Activated CD4-positive, alpha-beta T cell treated with anti-CD3 and anti-CD28 coated beads for 36 hours (primary cell): ENCODE measurements around the gene METTL16. TPM values are rescaled to one million over a fixed set of nuclear protein-coding genes. Genes with fewer than 3 reads are reported as not detected.

Source experiments
- ATAC-seq: fragments of 200-7000 bp; cut with Tn5 transposase; one replicate; pipeline ENCODE4 v1.10.0; 2021; ENCODE audit warnings: mild to moderate bottlenecking, moderate library complexity
- CTCF ChIA-PET: fragments of 350-600 bp; sonication (Branson Sonifier 250); formaldehyde crosslinking; loops from one replicate; lab custom pipeline; 2021; ENCODE audit warnings: antibody characterized with exemption; lab: Charles Lee
- POLR2A ChIA-PET: fragments of 350-600 bp; sonication (Branson Sonifier 250); formaldehyde crosslinking; loops from one replicate; lab custom pipeline; 2021; ENCODE audit warnings: antibody characterized with exemption, inconsistent platforms; lab: Charles Lee
- DNase-seq: peaks from one replicate; pipeline ENCODE4 v3.0.0-alpha.2; 2020
- H3K27ac Mint-ChIP-seq: one replicate; pipeline ENCODE4 v1.8.0; 2021; ENCODE audit warnings: mixed read lengths
- H3K27me3 Mint-ChIP-seq: one replicate; pipeline ENCODE4 v1.8.0; 2021; ENCODE audit warnings: mixed read lengths
- H3K36me3 Mint-ChIP-seq: one replicate; pipeline ENCODE4 v1.8.0; 2021; ENCODE audit warnings: low read depth, mixed read lengths
- H3K4me1 Mint-ChIP-seq: one replicate; pipeline ENCODE4 v1.8.0; 2021; ENCODE audit warnings: mixed read lengths
- H3K4me3 Mint-ChIP-seq: one replicate; pipeline ENCODE4 v1.8.0; 2021; ENCODE audit warnings: mild to moderate bottlenecking, moderate library complexity, mixed read lengths
- H3K9me3 Mint-ChIP-seq: one replicate; pipeline ENCODE4 v1.8.0; 2021; ENCODE audit warnings: low read depth, mixed read lengths
- intact Hi-C, 2 experiments: fragments of 100-400 bp; cut with DNase I in 1 of 2; cut with micrococcal nuclease in 1 of 2; formaldehyde crosslinking; loops; one replicate each; pipeline versions ENCODE4 v1.14.2 to v1.15.1; 2022 to 2024; cut with DNase I, micrococcal nuclease
- total RNA-seq, 2 experiments: library from RNA; stranded (reverse); gene quantifications; one replicate each; pipeline ENCODE4 v1.2.3, GENCODE V29; 2021

METTL16 gene
- total RNA-seq, 2 experiments from 2014 or later, result 50.1 to 61.6 TPM

DNA sequence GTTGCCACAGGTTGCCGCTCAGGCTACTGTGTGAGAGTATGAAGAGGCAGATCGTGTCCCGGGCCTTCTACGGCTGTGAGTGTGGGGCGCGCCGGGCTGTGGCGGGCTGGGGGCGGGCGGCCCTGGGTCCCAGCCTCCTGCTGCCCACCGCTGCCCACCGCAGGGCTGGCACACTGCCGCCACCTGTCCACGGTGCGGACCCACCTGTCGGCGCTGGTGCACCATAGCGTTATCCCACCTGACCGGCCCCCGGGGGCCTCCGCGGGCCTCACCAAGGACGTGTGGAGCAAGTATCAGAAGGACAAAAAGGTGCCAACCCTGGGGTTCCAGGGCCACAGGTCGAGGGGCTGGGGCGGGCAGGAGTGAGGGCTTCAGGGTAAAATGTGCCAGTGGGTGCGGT is 139.5 kb downstream of the METTL16 start:
- no peak overlapping the region for H3K27ac Mint-ChIP-seq
- H3K9me3 Mint-ChIP-seq, result no peaks in the 10 kb centered on the region
- no peaks in the 10 kb centered on the region for H3K4me1 Mint-ChIP-seq
- ChIA-PET POLR2A (no interaction called here), CTCF (interaction anchor here (1.3 to 5.2 kb wide), 2 partner anchors 10 to 44 kb away, joined by 6 to 31 read pairs; no protein-coding TSS in a partner anchor)
- H3K27me3 Mint-ChIP-seq, result no peaks in the 10 kb centered on the region
- DNase-seq (no peak), ATAC-seq (no peak)
- no peaks in the 10 kb centered on the region for H3K36me3 Mint-ChIP-seq
- intact Hi-C loops, result no loop called here
- H3K4me3 Mint-ChIP-seq, result no peak overlapping the region

DNA sequence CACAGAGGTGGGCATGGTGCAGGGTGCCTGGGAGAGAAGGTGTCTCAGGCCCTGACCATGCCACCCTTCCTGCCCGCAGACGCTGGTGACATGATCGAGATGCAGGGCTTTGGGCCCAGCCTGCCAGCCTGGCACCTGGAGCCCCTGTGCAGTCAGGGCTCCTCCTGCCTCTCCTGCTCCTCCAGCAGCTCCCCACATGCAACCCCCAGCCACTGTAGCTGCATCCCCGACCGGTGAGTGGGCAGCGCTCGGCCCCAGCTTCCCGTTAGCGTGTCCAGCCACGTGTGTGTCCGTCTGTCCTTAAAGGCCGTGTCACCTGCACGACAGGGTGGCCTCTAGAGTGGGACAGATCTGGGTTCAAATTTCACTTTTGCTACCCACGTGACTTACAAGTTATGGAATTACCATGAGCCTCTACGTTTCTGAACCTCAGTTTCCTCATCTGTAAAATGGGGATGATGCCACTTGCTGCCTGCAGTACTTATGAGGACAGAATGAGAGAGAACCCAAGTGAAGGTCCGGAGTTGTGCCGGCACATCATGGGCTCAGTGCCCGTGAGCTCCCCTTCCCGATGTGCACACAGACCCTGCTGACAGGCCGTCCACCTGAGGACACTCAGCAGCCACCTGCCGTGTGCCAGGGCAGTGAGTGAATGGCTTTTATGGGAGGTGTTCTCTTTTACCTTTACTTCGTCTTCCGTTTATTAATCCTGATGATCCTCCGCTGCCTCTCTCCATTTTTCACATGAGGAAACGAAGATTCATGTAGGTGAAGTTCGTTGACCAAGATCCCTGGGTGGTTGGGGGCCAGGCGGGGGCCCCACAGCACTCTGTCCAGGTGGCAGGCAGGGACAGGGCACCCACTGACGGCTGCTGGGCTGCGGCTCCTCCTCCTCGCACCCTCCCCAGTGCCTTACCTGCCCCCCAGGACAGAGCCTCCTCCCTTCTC is 140.2 kb downstream of the METTL16 start:
- intact Hi-C loops, result no loop called here
- ATAC-seq (no peak), DNase-seq (no peak)
- Mint-ChIP-seq H3K4me3 (no peak overlapping the region), H3K4me1 (no peaks in the 10 kb centered on the region), H3K27ac (no peak overlapping the region), H3K9me3 (no peaks in the 10 kb centered on the region), H3K36me3 (no peaks in the 10 kb centered on the region), H3K27me3 (no peaks in the 10 kb centered on the region)
- CTCF ChIA-PET, result interaction anchor here (1.3 to 5.2 kb wide), 2 partner anchors 11 to 44 kb away, joined by 6 to 31 read pairs; no protein-coding TSS in a partner anchor
- POLR2A ChIA-PET, result no interaction called here

- ChIA-PET CTCF (interaction anchor here (1.5 to 5.2 kb wide), 2 partner anchors 12 to 46 kb away, joined by 5 to 31 read pairs; no protein-coding TSS in a partner anchor), POLR2A (no interaction called here)
- ATAC-seq (no peak), DNase-seq (no peak)
- H3K27ac Mint-ChIP-seq, result no peak overlapping the region
- H3K4me3 Mint-ChIP-seq, result no peak overlapping the region
- no peaks in the 10 kb centered on the region for H3K27me3 Mint-ChIP-seq
- intact Hi-C loops, result no loop called here
- no peaks in the 10 kb centered on the region for H3K36me3 Mint-ChIP-seq
- H3K4me1 Mint-ChIP-seq, result no peaks in the 10 kb centered on the region
- H3K9me3 Mint-ChIP-seq, result no peaks in the 10 kb centered on the region
Observed at GRCh38 chr17:2370211-2370589, 141.5 kb downstream of the METTL16 start.

DNA sequence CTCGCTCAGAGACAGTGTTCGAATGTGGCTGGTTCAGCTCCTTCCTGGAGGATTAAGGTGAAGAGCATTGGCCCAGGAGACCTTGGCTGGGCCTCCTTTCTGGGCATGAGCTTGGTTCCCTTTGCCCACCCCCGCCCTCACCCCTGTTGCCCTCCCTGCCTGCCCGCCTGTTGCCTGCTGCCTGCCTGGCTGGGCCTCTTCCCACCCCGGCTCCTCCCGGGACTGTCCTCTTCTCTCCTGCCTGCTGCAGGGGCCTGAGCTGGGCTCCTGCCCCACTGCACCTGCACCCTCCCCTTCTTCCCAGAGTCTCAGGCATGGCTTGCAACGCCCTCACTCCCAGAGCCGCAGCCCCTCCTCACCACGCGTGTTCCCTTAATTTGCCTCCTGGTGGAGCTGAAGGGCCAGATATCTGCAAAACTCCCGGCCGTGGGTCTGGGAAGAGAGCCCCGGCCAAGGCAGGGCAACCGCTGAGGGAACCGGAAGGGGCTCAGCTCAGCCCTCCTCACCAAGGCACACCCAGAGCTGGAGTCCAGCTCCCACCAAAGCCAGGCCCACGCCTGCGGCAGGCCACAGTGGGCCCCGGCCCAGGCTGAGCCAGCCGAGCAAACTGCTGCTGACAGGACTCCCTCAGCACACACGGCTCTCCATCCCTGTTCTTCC is 142.0 kb downstream of the METTL16 start:
- Mint-ChIP-seq H3K36me3 (no peaks in the 10 kb centered on the region), H3K27ac (no peak overlapping the region), H3K9me3 (no peaks in the 10 kb centered on the region), H3K27me3 (no peaks in the 10 kb centered on the region), H3K4me3 (no peak overlapping the region), H3K4me1 (no peaks in the 10 kb centered on the region)
- ChIA-PET CTCF (interaction anchor here (1.5 to 5.2 kb wide), 2 partner anchors 12 to 47 kb away, joined by 5 to 31 read pairs; no protein-coding TSS in a partner anchor), POLR2A (no interaction called here)
- intact Hi-C loops, result no loop called here
- DNase-seq, result no peak
- ATAC-seq, result no peak

DNA sequence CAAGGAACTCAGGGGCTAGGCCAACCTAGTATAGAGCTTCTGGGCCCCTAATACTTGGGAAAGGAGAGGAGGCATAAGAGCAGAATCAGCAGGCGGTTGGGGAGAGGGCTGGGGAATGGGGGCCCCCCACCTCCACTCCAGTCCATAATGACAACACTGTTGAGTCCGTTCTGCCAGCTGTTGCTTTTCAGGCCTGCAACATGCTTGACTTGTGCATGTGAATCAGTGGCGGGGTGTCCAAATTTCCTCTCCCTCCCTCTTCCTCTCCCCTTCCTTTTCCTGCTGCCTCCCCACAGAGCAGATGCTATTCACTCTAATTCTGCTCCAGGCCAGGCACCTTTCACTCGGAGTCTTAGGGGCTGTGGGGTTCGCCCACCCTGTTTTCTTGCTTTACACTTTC is 142.6 kb downstream of the METTL16 start:
- Mint-ChIP-seq H3K4me3 (no peak overlapping the region), H3K27ac (no peak overlapping the region), H3K36me3 (no peaks in the 10 kb centered on the region), H3K4me1 (no peaks in the 10 kb centered on the region), H3K27me3 (no peaks in the 10 kb centered on the region), H3K9me3 (no peaks in the 10 kb centered on the region)
- ATAC-seq (no peak), DNase-seq (no peak)
- intact Hi-C loops, result no loop called here
- ChIA-PET CTCF (interaction anchor here (1.5 to 5.2 kb wide), 3 partner anchors 13 to 47 kb away, joined by 5 to 31 read pairs (median 7); no protein-coding TSS in a partner anchor), POLR2A (no interaction called here)

DNA sequence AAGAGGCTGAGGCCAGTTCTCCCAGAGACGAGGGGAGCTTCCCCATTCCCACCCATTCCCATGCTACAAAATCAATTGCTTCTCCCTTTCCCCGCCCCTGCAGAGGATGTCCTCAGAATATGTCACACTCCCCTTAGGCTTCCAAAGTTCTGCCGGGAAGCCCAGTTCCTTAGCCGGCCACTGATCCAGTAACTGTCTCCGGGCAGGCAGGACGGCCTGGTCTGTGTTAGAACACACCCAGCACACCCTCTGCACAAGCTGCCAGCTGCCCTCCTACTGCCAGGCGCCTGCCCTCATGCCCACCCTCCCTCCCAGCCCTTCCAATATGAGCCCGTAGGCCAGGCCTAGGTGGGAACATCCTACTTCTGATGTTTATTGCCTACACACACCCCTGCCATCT is 143.3 kb downstream of the METTL16 start:
- no peak for ATAC-seq
- ChIA-PET CTCF (interaction anchor here (0.6 to 5.2 kb wide), 3 partner anchors 14 to 276 kb away, joined by 3 to 31 read pairs (median 7); no protein-coding TSS in a partner anchor), POLR2A (interaction anchor here (0.6 kb wide), 1 partner anchor 73 kb away, joined by 3 read pairs; no protein-coding TSS in a partner anchor)
- no peak overlapping the region for H3K4me3 Mint-ChIP-seq
- H3K36me3 Mint-ChIP-seq, result no peaks in the 10 kb centered on the region
- no peaks in the 10 kb centered on the region for H3K4me1 Mint-ChIP-seq
- H3K9me3 Mint-ChIP-seq, result no peaks in the 10 kb centered on the region
- no peak for DNase-seq
- H3K27me3 Mint-ChIP-seq, result no peaks in the 10 kb centered on the region
- no peak overlapping the region for H3K27ac Mint-ChIP-seq
- intact Hi-C loops, result no loop called here

- intact Hi-C loops, result no loop called here
- POLR2A ChIA-PET, result no interaction called here
Observed at GRCh38 chr17:2366747-2367494, 144.8 kb downstream of the METTL16 start.

More at GRCh38 chr17:2366747-2367494, 144.8 kb downstream of the METTL16 start:
- Mint-ChIP-seq H3K4me1 (no peaks in the 10 kb centered on the region), H3K36me3 (peaks cover 3% of the 10 kb centered on the region), H3K27me3 (no peaks in the 10 kb centered on the region), H3K4me3 (no peak overlapping the region), H3K27ac (no peak overlapping the region), H3K9me3 (no peaks in the 10 kb centered on the region)
- DNase-seq (no peak), ATAC-seq (no peak)
- CTCF ChIA-PET, result interaction anchor here (1.6 to 5.2 kb wide), 3 partner anchors 15 to 49 kb away, joined by 4 to 31 read pairs (median 7); no protein-coding TSS in a partner anchor

Other genes starting within 250 kb of the METTL16 start
- gene SMG6, start 208.1 kb downstream of the METTL16 start, total RNA-seq, result 10 to 100 TPM; 28.5 to 31.4 TPM
- gene SRR, start 207.9 kb downstream of the METTL16 start, total RNA-seq, result 10 to 100 TPM; 15.4 to 18.3 TPM
- 10 to 100 TPM; 59.3 to 77.0 TPM for gene TSR1, start 175.4 kb downstream of the METTL16 start, total RNA-seq
- gene SGSM2, start 174.4 kb downstream of the METTL16 start, total RNA-seq, result 10 to 100 TPM; 21.4 to 28.0 TPM
- gene MNT, start 110.8 kb downstream of the METTL16 start, total RNA-seq, result 10 to 100 TPM; 16.0 to 19.3 TPM
- 100 to 1,000 TPM; 163 to 167 TPM for gene PAFAH1B1, start 81.8 kb upstream of the METTL16 start, total RNA-seq
- gene CLUH, start 199.9 kb upstream of the METTL16 start, total RNA-seq, result 100 to 1,000 TPM; 107 to 123 TPM
- gene CCDC92B, start 237.8 kb upstream of the METTL16 start, total RNA-seq, result not detected